ENCODE results near the gene ESPN. TPM values are rescaled to one million over a fixed set of nuclear protein-coding genes. Genes with fewer than 3 reads are reported as not detected.

Gene ESPN
- total and polyA plus RNA-seq, 2 of the 4 experiments (the other 2 are of a cell fraction), result under 0.01 to 0.02 TPM

GRCh38 chr1:6397844-6398441 is 26.6 kb upstream of the ESPN start:
- H3K9me1 ChIP-seq (ENCODE audit: insufficient read depth, low read length), result no peaks in the 10 kb centered on the region
- H3K23ac ChIP-seq (ENCODE audit: low read depth, low read length), result no peak overlapping the region
- H3K27ac ChIP-seq (ENCODE audit: insufficient read depth, low read length), result no peak overlapping the region
- no peak overlapping the region for H2AK5ac ChIP-seq (ENCODE audit: low read depth, low read length)
- H3K36me3 ChIP-seq (ENCODE audit: control insufficient read depth, insufficient read depth, low read length), result no peaks in the 10 kb centered on the region
- H2BK120ac ChIP-seq (ENCODE audit: low read depth, low read length), result no peak overlapping the region
- peak overlapping the region; percentile 17 for H2AFZ ChIP-seq (replicated peaks; ENCODE audit: low read length, poor library complexity)
- H4K5ac ChIP-seq (ENCODE audit: low read depth, low read length), result no peak overlapping the region
- no peak overlapping the region for H3K56ac ChIP-seq (ENCODE audit: extremely low read depth, insufficient read depth, low read length)
- no peak for DNase-seq
- 27% methylated on average over 4 of the region's 10 CpGs; no CpG with 5 or more reads in 1 of the 2 experiments for WGBS, 2 experiments (ENCODE audit: extremely low coverage in 2 of 2, insufficient read length in 1 of 2)
- ChIA-PET POLR2A (ENCODE audit: unreplicated experiment) (no interaction called here), CTCF (no interaction called here)
- H4K20me1 ChIP-seq (ENCODE audit: insufficient read depth, low read length), result no peaks in the 10 kb centered on the region
- intact Hi-C loops (cut with micrococcal nuclease) (no loop called here), dilution Hi-C loops (cut with HindIII; ENCODE audit: low sequenced_read_pairs, unreplicated experiment) (no loop called here), in situ Hi-C loops (cut with MboI; ENCODE audit: low sequenced_read_pairs) (no loop called here)
- H4K91ac ChIP-seq (ENCODE audit: insufficient read depth, low read depth, low read length), result no peak overlapping the region
- H3K9ac ChIP-seq (ENCODE audit: low read depth, low read length), result no peak overlapping the region
- H3K4me3 ChIP-seq (ENCODE audit: insufficient read depth, low read depth, low read length), result no peak overlapping the region
- no peak overlapping the region for H3K4me2 ChIP-seq (ENCODE audit: low read depth, low read length)
- no peak for ATAC-seq (ENCODE audit: low read depth)
- TF ChIP-seq POLR2A (IDR thresholded peaks at IDR 0.05; ENCODE audit: low read depth, low read length) (no peak), BHLHE40 (IDR thresholded peaks at IDR 0.05; ENCODE audit: low read depth, low read length) (no peak), NFE2L2 (IDR thresholded peaks at IDR 0.05; ENCODE audit: low read depth, low read length) (no peak), RAD21 (IDR thresholded peaks at IDR 0.05; ENCODE audit: low read length) (no peak), CEBPB (IDR thresholded peaks at IDR 0.05; ENCODE audit: low read depth, low read length) (no peak), RFX5 (IDR thresholded peaks at IDR 0.05; ENCODE audit: low read depth, low read length) (no peak), ELK1 (IDR thresholded peaks at IDR 0.05; ENCODE audit: borderline replicate concordance, low read depth, low read length) (no peak), CTCF (conservative IDR thresholded peaks at IDR 0.05; ENCODE audit: low read depth, low read length) (no peak), SMC3 (IDR thresholded peaks at IDR 0.05; ENCODE audit: low read depth, low read length) (no peak)
- H3K14ac ChIP-seq (replicated peaks; ENCODE audit: low read depth, low read length), result no peak overlapping the region
- H4K8ac ChIP-seq (ENCODE audit: low read depth in 2 of 2, low read length in 2 of 2), result no peak overlapping the region
- no peak overlapping the region for H2BK5ac ChIP-seq (ENCODE audit: low read depth, low read length, poor library complexity, severe bottlenecking)
- peaks cover 4% of the 10 kb centered on the region; the same call in 1 of the 2 replicates for H3K4me1 ChIP-seq (ENCODE audit: control insufficient read depth, insufficient read depth, low read length)
- H2BK15ac ChIP-seq (ENCODE audit: low read depth, low read length), result no peak overlapping the region
- H3K18ac ChIP-seq (ENCODE audit: low read depth, low read length), result no peak overlapping the region
- peaks cover 7% of the 10 kb centered on the region for H3K27me3 ChIP-seq (ENCODE audit: control insufficient read depth, insufficient read depth, low read length)
- no TSS peak for BruUV-seq (replicated peaks)
- no peak overlapping the region for H2AK9ac ChIP-seq (replicated peaks; ENCODE audit: low read depth, low read length, poor library complexity)
- H3K4ac ChIP-seq (ENCODE audit: low read depth, low read length), result no peak overlapping the region
- peaks cover 0 to 9% of the 10 kb centered on the region in 2 experiments; a peak in 1 of 4 replicates for H3K79me1 ChIP-seq (ENCODE audit: low read depth in 1 of 2, low read length in 2 of 2)
- no peak overlapping the region for H2BK20ac ChIP-seq (ENCODE audit: low read depth, low read length)
- no peaks in the 10 kb centered on the region for H3K9me3 ChIP-seq (ENCODE audit: control insufficient read depth, insufficient read depth, low read length)
